Calu3 (cell line): ENCODE data around the gene S100A4. TPM values are rescaled to one million over a fixed set of nuclear protein-coding genes. Genes with fewer than 3 reads are reported as not detected.
"Not testable (repeated sequence)": the region's sequence is repeated elsewhere in the genome, so short reads cannot be mapped to it uniquely, and the experiment has no call there.

Experiments
- Bru-seq: library from RNA; stranded (reverse); fragments of 400-500 nt; gene quantifications from one replicate; lab custom pipeline; 2021; lab: Mats Ljungman, UMichigan
- BruChase-seq, 2 experiments: library from RNA; stranded (reverse); fragments of 400-500 nt; gene quantifications; one replicate each; lab custom pipeline; 2021; lab: Mats Ljungman, UMichigan
- BruUV-seq: library from RNA; stranded (reverse); fragments of 400-500 nt; replicated peaks from 2 replicates; lab custom pipeline; 2021; lab: Mats Ljungman, UMichigan
- CTCF ChIA-PET: fragments of 300-600 bp; sonication (Branson Sonifier 250); formaldehyde crosslinking; loops from one replicate; lab custom pipeline; 2022; ENCODE audit warnings: antibody characterized with exemption; lab: Charles Lee
- DNase-seq: peaks from one replicate; pipeline ENCODE4 v3.0.0; 2022
- H3K27ac Mint-ChIP-seq: one replicate; pipeline ENCODE4 v1.8.0; 2022; ENCODE audit warnings: mixed read lengths; ENCODE audit not compliant: unreplicated experiment
- H3K27me3 Mint-ChIP-seq: one replicate; pipeline ENCODE4 v1.8.0; 2022; ENCODE audit warnings: mixed read lengths; ENCODE audit not compliant: unreplicated experiment
- H3K36me3 Mint-ChIP-seq: one replicate; pipeline ENCODE4 v1.8.0; 2022; ENCODE audit warnings: mild to moderate bottlenecking, moderate library complexity, mixed read lengths; ENCODE audit not compliant: insufficient read depth, unreplicated experiment
- H3K4me1 Mint-ChIP-seq: one replicate; pipeline ENCODE4 v1.8.0; 2022; ENCODE audit warnings: mild to moderate bottlenecking, low read depth, mixed read lengths; ENCODE audit not compliant: unreplicated experiment
- H3K4me3 Mint-ChIP-seq: one replicate; pipeline ENCODE4 v1.8.0; 2022; ENCODE audit warnings: mild to moderate bottlenecking, low read depth, moderate library complexity, mixed read lengths; ENCODE audit not compliant: unreplicated experiment
- H3K9me3 Mint-ChIP-seq: one replicate; pipeline ENCODE4 v1.8.0; 2022; ENCODE audit warnings: low read depth, mixed read lengths; ENCODE audit not compliant: unreplicated experiment
- intact Hi-C: fragments of 100-400 bp; cut with micrococcal nuclease; formaldehyde crosslinking; loops from one replicate; pipeline ENCODE4 v1.10.0; 2022; ENCODE audit not compliant: unreplicated experiment
- long read RNA-seq: library from polyadenylated mRNA; stranded (forward); transcript quantifications from one replicate; pipeline ENCODE4 v2.0.0, GENCODE V29; 2022
- total RNA-seq: library from RNA; stranded (reverse); gene quantifications from 2 replicates; pipeline ENCODE4 v1.2.3, GENCODE V29; 2022
- TF ChIP-seq, protein P1 (sequence below): fragments of 200-600 bp; IDR thresholded peaks from one replicate; pipeline ENCODE4 v1.8.0; 2022; ENCODE audit warnings: antibody characterized with exemption; ENCODE audit not compliant: unreplicated experiment

S100A4 gene
- total RNA-seq: 19.8 and 20.5 TPM in 2 replicates
- Bru-seq, nascent RNA: percentile 41 among the genes with signal in this experiment
- percentile 52 among the genes with signal in this experiment for BruChase-seq, experiment 1, labeled RNA remaining after a 6-hour chase
- BruChase-seq, experiment 2, labeled RNA remaining after a 2-hour chase: percentile 42 among the genes with signal in this experiment
- long read RNA-seq, transcript S100A4-206 (2 exons, 755 nt): minor isoform, 13 of 40 reads
- long read RNA-seq, transcript S100A4-203 (3 exons, 573 nt): major isoform, 23 of 40 reads
- long read RNA-seq, partial matches to known transcripts: 0 of 40 reads
- long read RNA-seq, other reads (novel, unspliced or antisense): 1 of 40 reads

GRCh38 chr1:153545067-153546055 is at the start of gene S100A4:
Gene S100A4, minus strand, starts transcription at chr1:153545806. Its CDS starts 1,012 bp downstream, at chr1:153544794.
- H3K27me3 Mint-ChIP-seq: no peaks in the 10 kb centered on the region
- intact Hi-C loops: no loop called here
- BruUV-seq: no TSS peak
- H3K9me3 Mint-ChIP-seq: no peaks in the 10 kb centered on the region
- H3K4me1 Mint-ChIP-seq: peaks cover 87% of the 10 kb centered on the region
- peak within 1 kb of the TSS; percentile 68 for H3K4me3 Mint-ChIP-seq
- CTCF ChIA-PET: interaction anchor here (0.7 to 2.4 kb wide), 12 partner anchors 8 to 82 kb away, joined by 3 to 29 read pairs (median 6); partner anchors contain the start of genes S100A13, S100A2 and S100A6
- H3K27ac Mint-ChIP-seq: peak within 1 kb of the TSS; percentile 94
- DNase-seq: peak; percentile 98
- TF ChIP-seq, protein P1, sequence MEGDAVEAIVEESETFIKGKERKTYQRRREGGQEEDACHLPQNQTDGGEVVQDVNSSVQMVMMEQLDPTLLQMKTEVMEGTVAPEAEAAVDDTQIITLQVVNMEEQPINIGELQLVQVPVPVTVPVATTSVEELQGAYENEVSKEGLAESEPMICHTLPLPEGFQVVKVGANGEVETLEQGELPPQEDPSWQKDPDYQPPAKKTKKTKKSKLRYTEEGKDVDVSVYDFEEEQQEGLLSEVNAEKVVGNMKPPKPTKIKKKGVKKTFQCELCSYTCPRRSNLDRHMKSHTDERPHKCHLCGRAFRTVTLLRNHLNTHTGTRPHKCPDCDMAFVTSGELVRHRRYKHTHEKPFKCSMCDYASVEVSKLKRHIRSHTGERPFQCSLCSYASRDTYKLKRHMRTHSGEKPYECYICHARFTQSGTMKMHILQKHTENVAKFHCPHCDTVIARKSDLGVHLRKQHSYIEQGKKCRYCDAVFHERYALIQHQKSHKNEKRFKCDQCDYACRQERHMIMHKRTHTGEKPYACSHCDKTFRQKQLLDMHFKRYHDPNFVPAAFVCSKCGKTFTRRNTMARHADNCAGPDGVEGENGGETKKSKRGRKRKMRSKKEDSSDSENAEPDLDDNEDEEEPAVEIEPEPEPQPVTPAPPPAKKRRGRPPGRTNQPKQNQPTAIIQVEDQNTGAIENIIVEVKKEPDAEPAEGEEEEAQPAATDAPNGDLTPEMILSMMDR: no peak
- H3K36me3 Mint-ChIP-seq: peaks cover 20% of the 10 kb centered on the region

GRCh38 chr1:153592748-153593147 is 47.1 kb upstream of the S100A4 start:
- no peaks in the 10 kb centered on the region for H3K27me3 Mint-ChIP-seq
- BruUV-seq: no TSS peak
- no peaks in the 10 kb centered on the region for H3K9me3 Mint-ChIP-seq
- no peak for DNase-seq
- TF ChIP-seq, protein P1: no peak
- H3K27ac Mint-ChIP-seq: no peak overlapping the region
- CTCF ChIA-PET: interaction anchor here (0.6 kb wide), 1 partner anchor 15 kb away, joined by 3 read pairs; no protein-coding TSS in a partner anchor
- H3K4me1 Mint-ChIP-seq: no peaks in the 10 kb centered on the region
- H3K4me3 Mint-ChIP-seq: no peak overlapping the region
- intact Hi-C loops: no loop called here
- H3K36me3 Mint-ChIP-seq: peaks cover 6% of the 10 kb centered on the region

GRCh38 chr1:153588482-153588881 is 42.9 kb upstream of the S100A4 start:
- DNase-seq: no peak

DNA sequence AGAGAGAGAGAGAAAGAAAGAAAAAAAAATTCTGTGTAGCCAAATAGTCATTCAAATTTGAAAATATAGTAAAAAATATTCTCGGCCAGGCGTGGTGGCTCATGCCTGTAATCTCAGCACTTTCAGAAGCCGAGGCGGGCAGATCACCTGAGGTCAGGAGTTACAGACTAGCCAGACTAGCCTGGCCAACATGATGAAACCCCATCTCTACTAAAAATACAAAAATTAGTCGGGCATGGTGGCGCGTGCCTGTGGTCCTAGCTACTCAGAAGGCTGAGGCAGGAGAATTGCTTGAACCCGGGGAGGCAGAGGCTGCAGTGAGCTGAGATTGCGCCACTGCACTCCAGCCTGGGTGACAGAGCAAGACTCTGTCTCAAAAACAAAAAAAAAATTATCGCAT is 42.4 kb upstream of the S100A4 start:
- intact Hi-C loops, H3K4me3 Mint-ChIP-seq, BruUV-seq, H3K9me3 Mint-ChIP-seq, H3K4me1 Mint-ChIP-seq, H3K36me3 Mint-ChIP-seq, H3K27ac Mint-ChIP-seq, H3K27me3 Mint-ChIP-seq, DNase-seq: not testable (repeated sequence)
- CTCF ChIA-PET: interaction anchor here (0.8 to 1.4 kb wide), 2 partner anchors 21 to 39 kb away, joined by 4 to 7 read pairs; partner anchors contain the start of gene S100A13

More at GRCh38 chr1:153588482-153588881, 42.9 kb upstream of the S100A4 start:
- Mint-ChIP-seq H3K9me3 (no peaks in the 10 kb centered on the region), H3K27me3 (no peaks in the 10 kb centered on the region), H3K4me1 (no peaks in the 10 kb centered on the region), H3K4me3 (no peak overlapping the region), H3K27ac (no peak overlapping the region), H3K36me3 (no peaks in the 10 kb centered on the region)
- TF ChIP-seq, protein P1: no peak
- CTCF ChIA-PET: interaction anchor here (0.8 to 1.4 kb wide), 2 partner anchors 22 to 39 kb away, joined by 4 to 7 read pairs; partner anchors contain the start of gene S100A13
- intact Hi-C loops: no loop called here
- no TSS peak for BruUV-seq
